Liver (tissue), 9 donors: ENCODE results near the gene RNF214. TPM values are rescaled to one million over a fixed set of nuclear protein-coding genes. Genes with fewer than 3 reads are reported as not detected.

Source experiments
- DNase-seq: peaks from one replicate; pipeline ENCODE4 v3.0.0-alpha.2; 2017; ENCODE audit warnings: low spot score
- H3K27ac ChIP-seq, 2 donors: one replicate each; pipeline ENCODE4 v1.7.0; 2013; ENCODE audit warnings: inconsistent platforms in 2 of 2, low read length in 2 of 2, control low read depth in 1 of 2, low read depth in 1 of 2, mild to moderate bottlenecking in 1 of 2
- H3K27me3 ChIP-seq, 4 donors: one replicate each; pipeline versions ENCODE4 v1.6.1 to v1.7.0; 2013; ENCODE audit warnings: low read length in 3 of 4, inconsistent platforms in 1 of 4, mild to moderate bottlenecking in 1 of 4, moderate library complexity in 1 of 4; ENCODE audit not compliant: control insufficient read depth in 4 of 4, insufficient read depth in 4 of 4
- H3K36me3 ChIP-seq, 4 donors: one replicate each; pipeline versions ENCODE4 v1.6.1 to v1.7.0; 2013; ENCODE audit warnings: low read length in 3 of 4, mild to moderate bottlenecking in 3 of 4, low read depth in 1 of 4, moderate library complexity in 1 of 4; ENCODE audit not compliant: control insufficient read depth in 4 of 4, insufficient read depth in 3 of 4
- H3K4me1 ChIP-seq, 4 donors: one replicate each; pipeline versions ENCODE4 v1.6.1 to v1.7.0; 2013; ENCODE audit warnings: low read length in 3 of 4, mild to moderate bottlenecking in 3 of 4, moderate library complexity in 1 of 4; ENCODE audit not compliant: control insufficient read depth in 4 of 4, insufficient read depth in 4 of 4
- H3K4me3 ChIP-seq, 3 donors: one replicate each; pipeline versions ENCODE4 v1.6.1 to v1.7.0; 2013; ENCODE audit warnings: low read length in 3 of 3, control low read depth in 1 of 3, low read depth in 1 of 3, mild to moderate bottlenecking in 1 of 3
- H3K9ac ChIP-seq, 2 donors: one replicate each; pipeline ENCODE4 v1.7.0; 2013; ENCODE audit warnings: low read length in 2 of 2, mild to moderate bottlenecking in 2 of 2, moderate library complexity in 2 of 2, control low read depth in 1 of 2, low read depth in 1 of 2
- H3K9me3 ChIP-seq, 4 donors: one replicate each; pipeline versions ENCODE4 v1.6.1 to v1.7.0; 2013; ENCODE audit warnings: low read length in 3 of 4; ENCODE audit not compliant: control insufficient read depth in 4 of 4
- EGR1 ChIP-seq, 2 donors: IDR thresholded peaks; 2 replicates each; pipeline ENCODE4 v1.6.1; 2016 to 2018; ENCODE audit warnings: antibody characterized with exemption in 2 of 2, low read depth in 2 of 2
- FOXA1 ChIP-seq: IDR thresholded peaks from 2 replicates; pipeline ENCODE4 v1.6.1; 2016; ENCODE audit warnings: antibody characterized with exemption
- GABPA ChIP-seq, 2 donors: IDR thresholded peaks in 1 of 2; conservative IDR thresholded peaks in 1 of 2; 2 replicates each; pipeline ENCODE4 v1.6.1; 2016; ENCODE audit warnings: antibody characterized with exemption in 2 of 2, mild to moderate bottlenecking in 1 of 2, moderate library complexity in 1 of 2
- HNF4A ChIP-seq, 2 donors: conservative IDR thresholded peaks; 2 replicates each; pipeline ENCODE4 v1.6.1; 2016; ENCODE audit warnings: antibody characterized with exemption in 2 of 2, mild to moderate bottlenecking in 2 of 2
- HNF4G ChIP-seq: IDR thresholded peaks from 2 replicates; pipeline ENCODE4 v1.6.1; 2016; ENCODE audit warnings: antibody characterized with exemption
- JUND ChIP-seq, 2 donors: IDR thresholded peaks; 2 replicates each; pipeline ENCODE4 v1.6.1; 2016; ENCODE audit warnings: antibody characterized with exemption in 2 of 2
- NR2F2 ChIP-seq: IDR thresholded peaks from 2 replicates; pipeline ENCODE4 v1.6.1; 2016; ENCODE audit warnings: antibody characterized with exemption
- RAD21 ChIP-seq, 2 donors: IDR thresholded peaks; 2 replicates each; pipeline ENCODE4 v1.6.1; 2016; ENCODE audit warnings: antibody characterized with exemption in 2 of 2, mild to moderate bottlenecking in 2 of 2
- SP1 ChIP-seq: IDR thresholded peaks from 2 replicates; pipeline ENCODE4 v1.6.1; 2018; ENCODE audit warnings: antibody characterized with exemption, mild to moderate bottlenecking
- TAF1 ChIP-seq: conservative IDR thresholded peaks from 2 replicates; pipeline ENCODE4 v1.6.1; 2016; ENCODE audit warnings: antibody characterized with exemption, mild to moderate bottlenecking
- YY1 ChIP-seq: IDR thresholded peaks from 2 replicates; pipeline ENCODE4 v1.6.1; 2016; ENCODE audit warnings: antibody characterized with exemption, mild to moderate bottlenecking
- WGBS: extraction: QIAGEN DNeasy Blood & Tissue Kit; methylation state at CpG from one replicate; pipeline ENCODE4 v1.1.7; 2013; 5-methylcytosine and 5-hydroxymethylcytosine counted together
- polyA plus RNA-seq, 2 donors: library from polyadenylated mRNA; stranded (reverse) in 1 of 2; unstranded in 1 of 2; fragments of 200-250 nt in 1 of 2; fragments of >200 nt in 1 of 2; fragmentation: Nextera tagmentation in 1 of 2; extraction: Ambion mirVana in 1 of 2; gene quantifications; one replicate each; pipeline versions ENCODE4 v1.2.1 to v1.2.3, GENCODE V29; 2013 to 2015
- total RNA-seq, 2 donors: library from RNA; depleted of rRNA; stranded (reverse); fragments of >200 nt; gene quantifications; one replicate each; pipeline ENCODE4 v1.2.3, GENCODE V29; 2014
- TF ChIP-seq, protein P1 (sequence below): IDR thresholded peaks from 2 replicates; pipeline ENCODE4 v1.6.1; 2016; ENCODE audit warnings: antibody characterized with exemption, mild to moderate bottlenecking
- TF ChIP-seq, protein P2 (sequence below): IDR thresholded peaks from 2 replicates; pipeline ENCODE4 v1.6.1; 2016; ENCODE audit warnings: antibody characterized with exemption
- donor health status: healthy.
- donor health status: healthy.
- donor health status: healthy.
- donor health status: healthy.
- donor health status: healthy.

The RNF214 gene
- total and polyA plus RNA-seq, 4 donors, result 4.6 to 6.2 (median 6.0) TPM

DNA sequence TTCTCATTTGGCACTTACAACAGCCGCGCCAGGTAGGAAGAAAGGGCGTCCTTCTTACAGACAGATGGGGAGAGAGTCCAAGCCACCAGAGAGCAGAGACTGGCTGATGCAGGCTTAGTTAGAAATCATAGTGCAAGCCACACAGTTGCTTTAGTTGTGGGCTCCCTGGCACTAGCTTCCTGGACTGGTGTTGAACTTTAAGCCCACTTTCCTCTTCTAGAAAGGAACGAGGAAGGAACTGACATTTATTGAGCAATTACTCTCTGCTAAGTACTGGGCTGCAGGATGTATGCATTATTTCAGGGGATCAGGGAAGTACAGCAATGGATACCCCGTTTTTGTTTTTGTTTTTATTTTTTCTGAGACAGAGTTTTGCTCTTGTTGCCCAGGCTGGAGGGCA, 80.6 kb downstream of the RNF214 start (continued):
- TF ChIP-seq, protein P1, sequence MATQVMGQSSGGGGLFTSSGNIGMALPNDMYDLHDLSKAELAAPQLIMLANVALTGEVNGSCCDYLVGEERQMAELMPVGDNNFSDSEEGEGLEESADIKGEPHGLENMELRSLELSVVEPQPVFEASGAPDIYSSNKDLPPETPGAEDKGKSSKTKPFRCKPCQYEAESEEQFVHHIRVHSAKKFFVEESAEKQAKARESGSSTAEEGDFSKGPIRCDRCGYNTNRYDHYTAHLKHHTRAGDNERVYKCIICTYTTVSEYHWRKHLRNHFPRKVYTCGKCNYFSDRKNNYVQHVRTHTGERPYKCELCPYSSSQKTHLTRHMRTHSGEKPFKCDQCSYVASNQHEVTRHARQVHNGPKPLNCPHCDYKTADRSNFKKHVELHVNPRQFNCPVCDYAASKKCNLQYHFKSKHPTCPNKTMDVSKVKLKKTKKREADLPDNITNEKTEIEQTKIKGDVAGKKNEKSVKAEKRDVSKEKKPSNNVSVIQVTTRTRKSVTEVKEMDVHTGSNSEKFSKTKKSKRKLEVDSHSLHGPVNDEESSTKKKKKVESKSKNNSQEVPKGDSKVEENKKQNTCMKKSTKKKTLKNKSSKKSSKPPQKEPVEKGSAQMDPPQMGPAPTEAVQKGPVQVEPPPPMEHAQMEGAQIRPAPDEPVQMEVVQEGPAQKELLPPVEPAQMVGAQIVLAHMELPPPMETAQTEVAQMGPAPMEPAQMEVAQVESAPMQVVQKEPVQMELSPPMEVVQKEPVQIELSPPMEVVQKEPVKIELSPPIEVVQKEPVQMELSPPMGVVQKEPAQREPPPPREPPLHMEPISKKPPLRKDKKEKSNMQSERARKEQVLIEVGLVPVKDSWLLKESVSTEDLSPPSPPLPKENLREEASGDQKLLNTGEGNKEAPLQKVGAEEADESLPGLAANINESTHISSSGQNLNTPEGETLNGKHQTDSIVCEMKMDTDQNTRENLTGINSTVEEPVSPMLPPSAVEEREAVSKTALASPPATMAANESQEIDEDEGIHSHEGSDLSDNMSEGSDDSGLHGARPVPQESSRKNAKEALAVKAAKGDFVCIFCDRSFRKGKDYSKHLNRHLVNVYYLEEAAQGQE, result no peak

DNA sequence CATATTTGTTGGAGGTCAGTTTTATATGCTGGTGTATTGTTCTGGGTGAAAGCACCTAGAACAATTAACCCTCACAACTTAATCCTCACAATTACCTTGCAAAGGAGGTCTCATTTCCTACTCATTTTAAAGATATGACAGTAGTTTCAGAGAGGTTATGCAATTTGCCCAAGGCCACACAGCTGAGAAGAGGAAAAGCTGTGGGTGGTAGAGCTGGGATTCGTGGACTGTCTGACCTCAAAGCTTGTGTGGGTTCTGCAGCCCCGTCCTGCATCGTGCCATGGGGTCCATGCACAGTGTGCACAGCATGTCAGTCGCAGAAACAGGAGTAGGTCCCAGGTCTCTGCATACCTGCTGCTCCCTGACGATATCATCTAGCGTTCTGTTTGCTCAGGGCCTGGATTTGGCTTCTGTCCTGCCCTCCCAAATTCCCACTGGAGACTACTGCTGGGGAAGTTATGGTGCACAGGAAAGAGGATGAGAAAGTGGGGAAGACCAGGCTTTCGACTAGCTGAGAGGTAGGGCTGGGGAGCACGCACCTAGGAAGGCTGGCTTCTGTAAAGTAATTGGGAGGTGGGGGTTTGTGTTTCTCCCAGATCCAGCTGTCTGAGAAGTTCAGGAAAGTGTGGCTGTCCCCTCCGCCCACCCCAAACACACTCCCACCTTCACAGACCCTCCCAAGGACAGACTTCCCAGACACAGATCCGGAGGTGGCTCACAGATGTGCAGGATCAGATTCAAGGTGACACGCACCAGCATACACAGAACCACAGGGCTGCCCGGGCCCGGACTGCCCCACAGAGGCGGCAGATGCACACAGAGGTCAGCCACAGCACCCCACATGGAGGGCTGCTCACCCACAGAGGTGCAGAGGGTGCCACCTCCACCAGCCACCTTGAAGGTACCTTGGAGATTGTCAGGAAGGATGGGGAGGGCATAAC, 81.6 kb downstream of the RNF214 start:
- Histone ChIP-seq H3K9ac (no peak overlapping the region), H3K27ac (no peak overlapping the region), H3K36me3 (no peaks in the 10 kb centered on the region), H3K4me3 (peak overlapping the region in 1 of 3 donors; percentile 96), H3K9me3 (no peaks in the 10 kb centered on the region), H3K4me1 (peaks cover 8 to 29% (median 19%) of the 10 kb centered on the region in 4 donors), H3K27me3 (no peaks in the 10 kb centered on the region)
- no peak for DNase-seq
- no peak for TF ChIP-seq NR2F2
- TF ChIP-seq GABPA (IDR thresholded peaks at IDR 0.05 in 1 of 2, conservative IDR thresholded peaks at IDR 0.05 in 1 of 2), result no peak
- no peak for TF ChIP-seq TAF1
- TF ChIP-seq FOXA1, result no peak
- no peak for TF ChIP-seq EGR1 (IDR thresholded peaks at IDR 0.05; ENCODE audit: low read depth in 2 of 2)
- TF ChIP-seq JUND (IDR thresholded peaks at IDR 0.05), result no peak
- TF ChIP-seq SP1, result no peak
- TF ChIP-seq RAD21 (IDR thresholded peaks at IDR 0.05), result no peak
- TF ChIP-seq, protein P1, result no peak
- TF ChIP-seq, protein P2, sequence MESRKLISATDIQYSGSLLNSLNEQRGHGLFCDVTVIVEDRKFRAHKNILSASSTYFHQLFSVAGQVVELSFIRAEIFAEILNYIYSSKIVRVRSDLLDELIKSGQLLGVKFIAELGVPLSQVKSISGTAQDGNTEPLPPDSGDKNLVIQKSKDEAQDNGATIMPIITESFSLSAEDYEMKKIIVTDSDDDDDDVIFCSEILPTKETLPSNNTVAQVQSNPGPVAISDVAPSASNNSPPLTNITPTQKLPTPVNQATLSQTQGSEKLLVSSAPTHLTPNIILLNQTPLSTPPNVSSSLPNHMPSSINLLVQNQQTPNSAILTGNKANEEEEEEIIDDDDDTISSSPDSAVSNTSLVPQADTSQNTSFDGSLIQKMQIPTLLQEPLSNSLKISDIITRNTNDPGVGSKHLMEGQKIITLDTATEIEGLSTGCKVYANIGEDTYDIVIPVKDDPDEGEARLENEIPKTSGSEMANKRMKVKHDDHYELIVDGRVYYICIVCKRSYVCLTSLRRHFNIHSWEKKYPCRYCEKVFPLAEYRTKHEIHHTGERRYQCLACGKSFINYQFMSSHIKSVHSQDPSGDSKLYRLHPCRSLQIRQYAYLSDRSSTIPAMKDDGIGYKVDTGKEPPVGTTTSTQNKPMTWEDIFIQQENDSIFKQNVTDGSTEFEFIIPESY, result no peak
- no peak for TF ChIP-seq HNF4A (conservative IDR thresholded peaks at IDR 0.05)
- TF ChIP-seq YY1, result no peak
- TF ChIP-seq HNF4G, result no peak
- WGBS, result 75% methylated on average over 14 of the region's 14 CpGs
